OCI-LY3 (cell line): Measurements from ENCODE around the gene ELOA.
"Not testable (repeated sequence)": the region's sequence is repeated elsewhere in the genome, so short reads cannot be mapped to it uniquely, and the experiment has no call there.

Experiments
- H2AFZ ChIP-seq: fragments of 200-600, 300-600 bp; shearing (Covaris generic); 2 replicates; pipeline ENCODE4 v1.6.0; 2014; ENCODE audit warnings: antibody characterized with exemption, low read depth, low read length
- H3K27ac ChIP-seq: fragments of 200-600, 300-600 bp; sonication (generic); 2 replicates; pipeline ENCODE4 v1.5.1; 2014; ENCODE audit warnings: mild to moderate bottlenecking, low read length, moderate library complexity, mixed read lengths
- H3K27me3 ChIP-seq: fragments of 200-600, 300-600 bp; sonication (generic); 2 replicates; pipeline ENCODE4 v1.6.1; 2014; ENCODE audit warnings: low read depth, low read length, mixed read lengths
- H3K36me3 ChIP-seq: fragments of 200-600, 300-600 bp; sonication (generic); replicated peaks from 2 replicates; pipeline ENCODE3; 2014; ENCODE audit warnings: low read depth, low read length, mixed read lengths
- H3K4me1 ChIP-seq: fragments of 300-600, 200-600 bp; sonication (generic); 2 replicates; pipeline ENCODE4 v1.6.1; 2014; ENCODE audit warnings: low read length, mixed read lengths
- H3K4me2 ChIP-seq: fragments of 200-600, 300-600 bp; sonication (generic); 2 replicates; pipeline ENCODE4 v1.6.1; 2014; ENCODE audit warnings: low read length, mixed read lengths
- H3K4me3 ChIP-seq: fragments of 300-600, 200-600 bp; sonication (generic); 2 replicates; pipeline ENCODE4 v1.5.1; 2014; ENCODE audit warnings: antibody characterized with exemption, mild to moderate bottlenecking, low read length, moderate library complexity
- H3K79me2 ChIP-seq: fragments of 300-600, 200-600 bp; shearing (Covaris generic); 2 replicates; pipeline ENCODE4 v1.6.1; 2014; ENCODE audit warnings: mild to moderate bottlenecking, low read length, mixed read lengths
- H3K9ac ChIP-seq: fragments of 300-600, 200-600 bp; shearing (Covaris generic); 2 replicates; pipeline ENCODE4 v1.6.0; 2014; ENCODE audit warnings: mild to moderate bottlenecking, low read length, moderate library complexity
- H3K9me3 ChIP-seq: fragments of 200-600, 300-600 bp; shearing (Covaris generic); 2 replicates; pipeline ENCODE4 v1.6.1; 2014; ENCODE audit warnings: low read length, mixed read lengths; ENCODE audit not compliant: insufficient read depth
- H4K20me1 ChIP-seq: fragments of 200-600, 300-600 bp; sonication (generic); 2 replicates; pipeline ENCODE4 v1.6.1; 2016; ENCODE audit warnings: low read length, mixed read lengths; ENCODE audit not compliant: insufficient read depth
- EZH2phosphoT487 ChIP-seq: fragments of 200-600 bp; shearing (Covaris generic); IDR thresholded peaks from 2 replicates; pipeline ENCODE4 v1.6.1; 2018; ENCODE audit warnings: antibody characterized with exemption, mixed run types, low read depth
- TF ChIP-seq, protein P1 (sequence below): fragments of 200-600, 300-600 bp; sonication (generic); IDR thresholded peaks from 2 replicates; pipeline ENCODE4 v1.5.1; 2014; ENCODE audit warnings: antibody characterized with exemption, low read length, low read depth

ELOA gene

DNA sequence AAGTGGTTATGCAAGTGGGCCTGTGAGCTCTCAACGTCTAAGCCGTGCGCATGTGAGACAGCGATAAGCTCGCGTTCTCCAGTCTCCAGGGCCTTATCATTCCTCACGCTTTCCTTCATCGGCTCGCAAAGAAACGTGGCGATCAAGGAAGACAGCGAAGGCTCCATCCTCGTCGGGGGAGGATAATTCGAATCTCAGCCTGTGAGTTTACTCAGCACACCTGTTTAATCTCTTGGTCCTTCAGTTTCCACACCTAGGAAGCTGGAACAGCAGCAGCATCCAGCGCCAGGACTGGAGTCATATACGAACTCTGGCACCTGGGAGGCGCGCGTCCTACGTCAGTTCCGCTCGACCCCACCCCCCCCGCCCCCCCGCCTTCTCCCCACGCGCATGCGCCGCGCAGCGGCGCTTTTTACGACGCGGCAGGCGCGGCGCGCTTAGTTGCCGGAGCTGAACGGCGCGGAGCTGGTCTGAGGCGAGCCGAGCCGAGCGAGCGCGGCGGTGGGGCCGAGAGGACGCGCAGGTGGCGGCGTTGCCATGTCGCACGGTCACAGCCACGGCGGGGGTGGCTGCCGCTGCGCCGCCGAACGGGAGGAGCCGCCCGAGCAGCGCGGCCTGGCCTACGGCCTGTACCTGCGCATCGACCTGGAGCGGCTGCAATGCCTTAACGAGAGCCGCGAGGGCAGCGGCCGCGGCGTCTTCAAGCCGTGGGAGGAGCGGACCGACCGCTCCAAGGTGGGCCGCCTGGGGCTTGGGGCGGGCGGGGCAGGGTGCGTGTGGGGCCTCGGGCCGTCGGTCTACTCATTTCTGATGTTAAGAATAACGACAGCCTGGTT, 34.9 kb downstream of the ELOA start, which contains the start of gene PITHD1:
PITHD1 (plus strand) TSS at position 440 of the 836 bp plus-strand sequence; CDS start at position 538, 98 bp downstream.
- no peak for TF ChIP-seq EZH2phosphoT487
- TF ChIP-seq, protein P1, sequence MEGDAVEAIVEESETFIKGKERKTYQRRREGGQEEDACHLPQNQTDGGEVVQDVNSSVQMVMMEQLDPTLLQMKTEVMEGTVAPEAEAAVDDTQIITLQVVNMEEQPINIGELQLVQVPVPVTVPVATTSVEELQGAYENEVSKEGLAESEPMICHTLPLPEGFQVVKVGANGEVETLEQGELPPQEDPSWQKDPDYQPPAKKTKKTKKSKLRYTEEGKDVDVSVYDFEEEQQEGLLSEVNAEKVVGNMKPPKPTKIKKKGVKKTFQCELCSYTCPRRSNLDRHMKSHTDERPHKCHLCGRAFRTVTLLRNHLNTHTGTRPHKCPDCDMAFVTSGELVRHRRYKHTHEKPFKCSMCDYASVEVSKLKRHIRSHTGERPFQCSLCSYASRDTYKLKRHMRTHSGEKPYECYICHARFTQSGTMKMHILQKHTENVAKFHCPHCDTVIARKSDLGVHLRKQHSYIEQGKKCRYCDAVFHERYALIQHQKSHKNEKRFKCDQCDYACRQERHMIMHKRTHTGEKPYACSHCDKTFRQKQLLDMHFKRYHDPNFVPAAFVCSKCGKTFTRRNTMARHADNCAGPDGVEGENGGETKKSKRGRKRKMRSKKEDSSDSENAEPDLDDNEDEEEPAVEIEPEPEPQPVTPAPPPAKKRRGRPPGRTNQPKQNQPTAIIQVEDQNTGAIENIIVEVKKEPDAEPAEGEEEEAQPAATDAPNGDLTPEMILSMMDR: no peak
- peaks cover 51% of the 10 kb centered on the region for H3K79me2 ChIP-seq
- H3K27me3 ChIP-seq: no peaks in the 10 kb centered on the region
- H2AFZ ChIP-seq: peak within 1 kb of the TSS; percentile 22; the same call in 1 of the 2 replicates
- peak within 1 kb of the TSS; percentile 30 for H3K27ac ChIP-seq
- H3K36me3 ChIP-seq: peaks cover 6% of the 10 kb centered on the region
- H3K4me3 ChIP-seq: peak within 1 kb of the TSS; percentile 90
- H3K9ac ChIP-seq: peak within 1 kb of the TSS; percentile 72
- H3K4me1 ChIP-seq: peaks cover 8% of the 10 kb centered on the region
- no peaks in the 10 kb centered on the region for H3K9me3 ChIP-seq
- H3K4me2 ChIP-seq: peak within 1 kb of the TSS; percentile 92
- H4K20me1 ChIP-seq: peaks cover 7% of the 10 kb centered on the region; the same call in 1 of the 2 replicates

DNA sequence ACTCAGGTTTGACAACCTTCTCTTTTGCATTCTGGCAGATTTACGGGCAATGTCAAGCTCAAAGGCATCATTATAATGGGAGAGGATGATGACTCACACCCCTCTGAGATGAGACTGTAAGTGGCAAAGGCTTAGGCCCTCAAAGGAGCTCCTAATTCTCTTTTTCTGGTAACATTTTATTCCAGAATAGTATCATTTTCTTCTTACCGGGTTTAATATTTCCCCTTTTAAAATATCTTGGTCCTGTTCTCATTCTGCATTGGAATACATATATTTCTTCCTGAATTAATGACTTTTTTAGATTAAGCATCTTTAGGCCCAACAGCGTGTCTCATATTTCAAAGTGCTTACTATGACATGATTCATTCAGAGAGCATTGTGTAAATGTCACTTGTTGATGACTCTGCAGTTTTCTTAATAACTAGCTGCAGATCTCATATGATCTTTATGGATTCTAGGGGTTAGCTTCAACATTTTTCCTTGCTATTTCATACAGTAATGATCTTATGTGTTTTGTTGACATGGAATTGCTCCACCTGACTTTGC, 36.6 kb downstream of the ELOA start:
- Histone ChIP-seq H3K9me3 (no peaks in the 10 kb centered on the region), H3K27me3 (no peaks in the 10 kb centered on the region), H3K4me3 (peak overlapping the region; percentile 90), H3K79me2 (peaks cover 58% of the 10 kb centered on the region), H3K4me2 (peak overlapping the region; percentile 92), H3K27ac (no peak overlapping the region), H3K9ac (no peak overlapping the region), H2AFZ (no peak overlapping the region), H3K4me1 (peaks cover 8% of the 10 kb centered on the region), H3K36me3 (peaks cover 9% of the 10 kb centered on the region), H4K20me1 (peaks cover 7% of the 10 kb centered on the region; the same call in 1 of the 2 replicates)
- TF ChIP-seq, protein P1: no peak
- TF ChIP-seq EZH2phosphoT487: no peak

DNA sequence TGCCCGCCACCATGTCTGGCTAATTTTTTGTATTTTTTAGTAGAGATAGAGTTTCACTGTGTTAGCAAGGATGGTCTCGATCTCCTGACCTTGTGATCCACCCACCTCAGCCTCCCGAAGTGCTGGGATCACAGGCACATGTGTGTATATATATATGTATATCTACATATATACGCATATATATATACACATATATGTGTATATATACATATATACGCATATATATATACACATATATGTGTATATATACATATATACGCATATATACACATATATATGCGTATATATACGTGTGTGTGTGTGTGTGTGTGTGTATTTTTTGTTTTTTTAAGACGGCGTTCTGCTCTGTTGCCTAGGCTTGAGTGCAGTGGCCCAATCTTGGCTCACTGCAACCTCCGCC, 39.9 kb downstream of the ELOA start:
- H3K4me2 ChIP-seq, H3K4me1 ChIP-seq, H3K27me3 ChIP-seq, H3K9me3 ChIP-seq, H3K4me3 ChIP-seq, H3K9ac ChIP-seq, H4K20me1 ChIP-seq, H3K27ac ChIP-seq, H2AFZ ChIP-seq: not testable (repeated sequence)
- H3K79me2 ChIP-seq: peaks cover 49% of the 10 kb centered on the region
- H3K36me3 ChIP-seq: peaks cover 27% of the 10 kb centered on the region

DNA sequence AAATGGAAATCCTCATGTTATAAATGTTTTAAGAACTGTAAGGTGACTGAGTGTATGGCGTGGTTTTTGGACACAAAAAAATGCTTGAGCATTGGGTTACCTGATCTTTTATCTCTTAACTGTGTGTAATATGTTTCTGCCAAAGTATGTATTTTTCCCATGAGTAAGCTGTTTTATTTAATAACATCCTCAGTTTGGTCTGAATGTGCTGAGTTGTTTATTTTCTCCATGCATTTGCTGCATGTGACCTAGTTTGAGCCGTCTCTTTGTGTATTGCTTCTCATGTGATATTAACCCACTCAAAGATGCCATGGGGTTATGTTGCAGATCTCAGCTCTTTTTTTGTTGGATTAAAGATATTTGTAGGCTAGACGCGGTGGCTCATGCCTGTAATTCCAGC, 41.6 kb downstream of the ELOA start:
- Histone ChIP-seq H3K9ac (no peak overlapping the region), H3K36me3 (peaks cover 27% of the 10 kb centered on the region), H3K4me3 (no peak overlapping the region), H2AFZ (no peak overlapping the region), H3K4me1 (no peaks in the 10 kb centered on the region; the same call in 1 of the 2 replicates), H3K4me2 (no peak overlapping the region), H3K27ac (no peak overlapping the region), H4K20me1 (no peaks in the 10 kb centered on the region), H3K9me3 (no peaks in the 10 kb centered on the region), H3K27me3 (no peaks in the 10 kb centered on the region), H3K79me2 (peaks cover 33% of the 10 kb centered on the region)
- TF ChIP-seq EZH2phosphoT487: no peak

DNA sequence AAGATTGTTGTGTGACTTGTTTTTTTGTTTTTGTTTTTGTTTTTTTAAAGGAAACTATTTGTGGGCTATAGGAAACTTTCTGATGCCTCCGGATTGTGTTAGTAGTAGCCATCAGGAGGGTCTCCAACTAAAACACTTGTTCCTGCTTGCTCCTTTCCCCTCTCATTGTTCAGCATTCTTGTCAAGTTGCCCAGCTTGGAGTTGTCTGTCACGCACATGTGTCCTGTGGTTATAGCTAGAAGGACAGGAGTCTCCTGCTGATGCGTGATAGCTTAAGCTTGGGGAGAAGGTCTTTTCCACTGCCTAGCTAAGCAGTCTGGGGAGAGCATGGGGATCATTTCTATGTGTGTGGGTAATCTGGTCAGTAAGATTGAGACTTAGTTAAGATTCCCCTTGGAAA, 44.4 kb downstream of the ELOA start:
- no peaks in the 10 kb centered on the region for H3K9me3 ChIP-seq
- no peak overlapping the region for H3K4me3 ChIP-seq
- no peaks in the 10 kb centered on the region for H4K20me1 ChIP-seq
- H3K27me3 ChIP-seq: no peaks in the 10 kb centered on the region
- H3K36me3 ChIP-seq: peaks cover 20% of the 10 kb centered on the region
- H3K9ac ChIP-seq: no peak overlapping the region
- no peak overlapping the region for H3K27ac ChIP-seq
- peaks cover 8% of the 10 kb centered on the region for H3K4me1 ChIP-seq
- TF ChIP-seq EZH2phosphoT487: no peak
- TF ChIP-seq, protein P1: no peak
- no peak overlapping the region for H2AFZ ChIP-seq
- peaks cover 27% of the 10 kb centered on the region for H3K79me2 ChIP-seq
- H3K4me2 ChIP-seq: no peak overlapping the region
